ENCODE measurements around the gene ITGA1. TPM values are rescaled to one million over a fixed set of nuclear protein-coding genes. Genes with fewer than 3 reads are reported as not detected.

Gene ITGA1
- total and polyA plus RNA-seq, 2 of the 13 experiments (the other 11 are each of a cell fraction or from before 2014, with no cell fraction given) = 23.1 to 28.6 TPM

DNA sequence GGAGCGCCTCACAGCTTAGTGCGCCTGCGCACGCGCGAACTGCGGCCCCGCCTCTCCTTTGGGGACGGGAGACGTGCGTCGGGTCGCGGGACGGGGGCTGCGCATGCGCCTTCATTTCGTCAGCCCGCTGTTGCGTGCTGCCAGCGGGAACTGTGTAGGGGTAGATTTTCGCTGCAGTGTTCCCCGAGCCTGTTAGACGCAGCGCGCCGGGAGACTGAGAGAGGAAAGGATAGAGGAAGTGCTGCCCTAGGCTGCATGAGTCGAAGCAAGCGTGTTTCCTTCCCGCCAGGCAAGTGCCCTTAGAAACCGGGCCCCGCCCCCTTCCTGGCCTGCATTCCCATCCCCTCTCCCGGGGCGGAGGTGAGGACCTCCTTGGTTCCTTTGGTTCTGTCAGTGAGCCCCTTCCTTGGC, 12.3 kb downstream of the ITGA1 start (continued):
- TF ChIP-seq, protein P1, sequence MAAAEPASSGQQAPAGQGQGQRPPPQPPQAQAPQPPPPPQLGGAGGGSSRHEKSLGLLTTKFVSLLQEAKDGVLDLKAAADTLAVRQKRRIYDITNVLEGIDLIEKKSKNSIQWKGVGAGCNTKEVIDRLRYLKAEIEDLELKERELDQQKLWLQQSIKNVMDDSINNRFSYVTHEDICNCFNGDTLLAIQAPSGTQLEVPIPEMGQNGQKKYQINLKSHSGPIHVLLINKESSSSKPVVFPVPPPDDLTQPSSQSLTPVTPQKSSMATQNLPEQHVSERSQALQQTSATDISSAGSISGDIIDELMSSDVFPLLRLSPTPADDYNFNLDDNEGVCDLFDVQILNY (CRISPR knock-in tag; conservative IDR thresholded peaks at IDR 0.05) = peak; percentile 53; the same call in 1 of the 2 replicates
- no peak for TF ChIP-seq MTA1 (CRISPR knock-in tag; IDR thresholded peaks at IDR 0.05; ENCODE audit: borderline replicate concordance)
- TF ChIP-seq FOXK2 (IDR thresholded peaks at IDR 0.05) = no peak
- no peak for TF ChIP-seq KDM5B (CRISPR knock-in tag; IDR thresholded peaks at IDR 0.05; ENCODE audit: borderline replicate concordance)
- no peak for TF ChIP-seq KAT2B (IDR thresholded peaks at IDR 0.05; ENCODE audit: borderline replicate concordance, low read depth, low read length)
- no peak for TF ChIP-seq ZNF567 (CRISPR knock-in tag; IDR thresholded peaks at IDR 0.05; ENCODE audit: borderline replicate concordance)
- TF ChIP-seq, protein P2, sequence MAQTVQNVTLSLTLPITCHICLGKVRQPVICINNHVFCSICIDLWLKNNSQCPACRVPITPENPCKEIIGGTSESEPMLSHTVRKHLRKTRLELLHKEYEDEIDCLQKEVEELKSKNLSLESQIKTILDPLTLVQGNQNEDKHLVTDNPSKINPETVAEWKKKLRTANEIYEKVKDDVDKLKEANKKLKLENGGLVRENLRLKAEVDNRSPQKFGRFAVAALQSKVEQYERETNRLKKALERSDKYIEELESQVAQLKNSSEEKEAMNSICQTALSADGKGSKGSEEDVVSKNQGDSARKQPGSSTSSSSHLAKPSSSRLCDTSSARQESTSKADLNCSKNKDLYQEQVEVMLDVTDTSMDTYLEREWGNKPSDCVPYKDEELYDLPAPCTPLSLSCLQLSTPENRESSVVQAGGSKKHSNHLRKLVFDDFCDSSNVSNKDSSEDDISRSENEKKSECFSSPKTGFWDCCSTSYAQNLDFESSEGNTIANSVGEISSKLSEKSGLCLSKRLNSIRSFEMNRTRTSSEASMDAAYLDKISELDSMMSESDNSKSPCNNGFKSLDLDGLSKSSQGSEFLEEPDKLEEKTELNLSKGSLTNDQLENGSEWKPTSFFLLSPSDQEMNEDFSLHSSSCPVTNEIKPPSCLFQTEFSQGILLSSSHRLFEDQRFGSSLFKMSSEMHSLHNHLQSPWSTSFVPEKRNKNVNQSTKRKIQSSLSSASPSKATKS (CRISPR knock-in tag; IDR thresholded peaks at IDR 0.05) = no peak
- TF ChIP-seq PLRG1 (conservative IDR thresholded peaks at IDR 0.05) = no peak
- TF ChIP-seq RNF2 (conservative IDR thresholded peaks at IDR 0.05; ENCODE audit: low read depth) = 0 out of 2 replicates have a peak, but pooled peaks have one; percentile 28
- TF ChIP-seq PAWR (CRISPR knock-in tag; IDR thresholded peaks at IDR 0.05; ENCODE audit: borderline replicate concordance) = no peak
- TF ChIP-seq MXD3 (CRISPR knock-in tag; IDR thresholded peaks at IDR 0.05) = no peak; the same call in none of the 2 replicates
- TF ChIP-seq FOXO4 (CRISPR knock-in tag; conservative IDR thresholded peaks at IDR 0.05) = no peak
- no peak for TF ChIP-seq TMF1 (CRISPR knock-in tag; IDR thresholded peaks at IDR 0.05; ENCODE audit: low read depth)
- peak; percentile 24; the same call in 1 of the 2 replicates for TF ChIP-seq MNT (IDR thresholded peaks at IDR 0.05)
- no peak for TF ChIP-seq ZNF251 (CRISPR knock-in tag; IDR thresholded peaks at IDR 0.05)
- no peak for TF ChIP-seq HOXD1 (CRISPR knock-in tag; IDR thresholded peaks at IDR 0.05)
- TF ChIP-seq CREBL2 (CRISPR knock-in tag; IDR thresholded peaks at IDR 0.05; ENCODE audit: borderline replicate concordance) = 0 out of 2 replicates have a peak, but pooled peaks have one; percentile 51
- peak; percentile 43 for TF ChIP-seq KMT2B (CRISPR knock-in tag; IDR thresholded peaks at IDR 0.05)
- no peak for TF ChIP-seq RBM22 (optimal IDR thresholded peaks at IDR 0.05; ENCODE audit: low read length)
- TF ChIP-seq, protein P3, sequence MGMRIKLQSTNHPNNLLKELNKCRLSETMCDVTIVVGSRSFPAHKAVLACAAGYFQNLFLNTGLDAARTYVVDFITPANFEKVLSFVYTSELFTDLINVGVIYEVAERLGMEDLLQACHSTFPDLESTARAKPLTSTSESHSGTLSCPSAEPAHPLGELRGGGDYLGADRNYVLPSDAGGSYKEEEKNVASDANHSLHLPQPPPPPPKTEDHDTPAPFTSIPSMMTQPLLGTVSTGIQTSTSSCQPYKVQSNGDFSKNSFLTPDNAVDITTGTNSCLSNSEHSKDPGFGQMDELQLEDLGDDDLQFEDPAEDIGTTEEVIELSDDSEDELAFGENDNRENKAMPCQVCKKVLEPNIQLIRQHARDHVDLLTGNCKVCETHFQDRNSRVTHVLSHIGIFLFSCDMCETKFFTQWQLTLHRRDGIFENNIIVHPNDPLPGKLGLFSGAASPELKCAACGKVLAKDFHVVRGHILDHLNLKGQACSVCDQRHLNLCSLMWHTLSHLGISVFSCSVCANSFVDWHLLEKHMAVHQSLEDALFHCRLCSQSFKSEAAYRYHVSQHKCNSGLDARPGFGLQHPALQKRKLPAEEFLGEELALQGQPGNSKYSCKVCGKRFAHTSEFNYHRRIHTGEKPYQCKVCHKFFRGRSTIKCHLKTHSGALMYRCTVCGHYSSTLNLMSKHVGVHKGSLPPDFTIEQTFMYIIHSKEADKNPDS (CRISPR knock-in tag; IDR thresholded peaks at IDR 0.05) = no peak
- TF ChIP-seq NRL (CRISPR knock-in tag; IDR thresholded peaks at IDR 0.05; ENCODE audit: borderline replicate concordance) = no peak; the same call in 1 of the 2 replicates
- peak; percentile 58; the same call in 1 of the 2 replicates for TF ChIP-seq ZNF839 (CRISPR knock-in tag; IDR thresholded peaks at IDR 0.05; ENCODE audit: borderline replicate concordance)

Measured in HepG2 (cell line).